Measurements from ENCODE around the gene ZNF526.
"Not testable (repeated sequence)": the region's sequence is repeated elsewhere in the genome, so short reads cannot be mapped to it uniquely, and the experiment has no call there.

The ZNF526 gene

DNA sequence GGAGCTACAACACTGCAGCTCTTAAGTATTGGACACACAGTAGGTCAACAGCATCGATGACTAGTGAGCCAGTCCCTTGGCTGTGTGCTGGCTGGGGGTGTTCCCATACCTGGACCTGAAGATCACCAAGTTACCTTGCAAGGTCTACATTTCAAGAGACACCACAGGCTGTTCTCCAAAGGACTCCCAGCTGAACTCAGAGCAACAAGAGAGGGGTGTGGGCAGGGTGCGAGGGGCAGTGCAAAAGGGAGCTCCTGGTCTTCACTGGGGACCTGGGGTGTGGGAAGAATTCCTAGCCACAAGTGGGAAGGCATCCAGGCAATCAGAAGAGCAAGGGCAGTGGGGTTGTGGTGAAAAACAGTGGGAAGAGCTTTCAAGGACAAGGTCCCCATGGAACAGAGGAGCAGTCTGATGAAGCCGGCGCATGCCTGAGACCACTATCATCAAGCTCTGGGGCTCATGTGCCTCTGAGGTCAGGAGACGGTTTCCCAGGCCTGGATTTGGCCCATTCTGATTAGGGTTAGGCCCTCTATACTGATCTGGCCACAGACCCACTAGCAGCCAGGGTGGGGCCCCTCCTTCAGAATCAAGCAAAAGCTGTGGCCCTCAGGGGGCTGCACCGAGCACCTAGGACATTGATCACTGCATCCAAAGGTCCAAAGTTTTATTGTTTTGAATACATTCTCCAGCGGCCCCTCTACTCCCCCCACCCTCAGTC is 27.0 kb downstream of the ZNF526 start:
- no peak for DNase-seq (ENCODE audit: low read depth in 2 of 2)

DNA sequence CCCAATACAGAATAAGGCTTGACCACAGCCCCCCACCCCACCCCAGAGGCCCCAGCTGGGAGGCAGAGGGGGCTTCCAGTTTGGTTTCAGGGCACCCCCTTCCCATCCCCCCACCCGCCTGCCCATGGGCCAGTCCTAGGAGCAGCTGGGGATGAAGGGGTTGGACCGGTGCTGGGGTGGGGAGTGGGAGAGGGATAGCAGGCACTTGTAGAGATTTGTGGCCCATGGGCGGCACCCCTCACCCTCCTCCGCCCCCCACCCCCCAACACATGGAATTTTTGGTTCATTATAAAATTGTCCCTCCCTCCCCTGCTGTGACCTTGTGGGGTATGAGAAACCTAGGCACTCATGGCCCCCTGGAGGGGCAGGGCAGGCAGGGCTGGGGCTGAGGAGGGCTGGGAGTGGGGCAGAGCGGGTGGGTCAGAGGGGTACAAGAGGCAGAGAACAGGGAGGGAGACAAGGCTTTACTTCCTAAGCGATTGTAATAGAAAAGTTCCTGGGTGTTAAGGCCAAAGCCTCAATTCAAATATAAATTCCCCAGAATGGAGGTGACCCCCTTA is 27.6 kb downstream of the ZNF526 start:
- DNase-seq (ENCODE audit: low read depth in 2 of 2), result no peak

DNA sequence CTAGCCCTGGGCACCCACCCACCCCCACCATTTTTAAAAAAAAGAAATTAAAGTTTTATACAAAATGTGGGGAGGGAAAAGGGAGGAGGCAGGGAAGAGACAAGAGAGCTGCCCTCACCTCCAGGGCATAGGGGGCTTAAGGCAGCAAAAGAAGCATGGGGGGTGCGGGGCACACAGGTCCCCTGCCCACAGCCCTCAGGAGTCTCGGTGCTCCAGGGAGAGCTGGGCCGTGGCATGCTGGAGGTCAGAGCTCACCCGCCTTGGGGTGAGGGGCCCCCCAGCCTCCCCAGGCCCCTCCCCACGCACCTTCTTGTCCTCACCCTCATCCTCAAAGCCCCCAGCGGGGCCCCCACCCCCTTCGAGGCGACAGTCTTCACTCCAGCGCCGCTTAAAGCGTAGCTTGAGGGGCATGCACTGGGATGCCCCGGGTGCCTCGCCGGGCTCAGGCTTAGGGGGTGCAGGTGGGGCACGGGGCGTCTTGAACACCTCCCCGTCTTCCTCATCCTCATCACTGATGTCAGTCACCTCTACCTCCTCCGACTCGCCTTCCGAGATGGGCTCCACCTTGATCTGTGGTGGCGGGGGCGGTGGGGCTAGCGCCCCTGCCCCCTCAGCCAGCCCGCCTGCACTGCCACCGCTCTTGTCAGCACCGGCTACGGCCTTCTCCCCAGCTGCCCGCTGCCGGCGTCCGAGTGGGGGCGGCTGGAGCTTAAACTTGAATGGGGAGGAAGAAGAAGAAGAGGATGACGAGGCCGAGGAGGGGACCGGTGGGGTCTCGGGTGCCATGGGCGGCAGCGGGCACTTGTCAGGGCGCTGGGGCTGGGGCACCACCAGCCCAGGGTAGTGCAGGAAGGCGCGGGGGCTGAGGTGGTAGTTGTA is 28.4 kb downstream of the ZNF526 start:
- no peak for DNase-seq (ENCODE audit: low read depth in 2 of 2)

DNA sequence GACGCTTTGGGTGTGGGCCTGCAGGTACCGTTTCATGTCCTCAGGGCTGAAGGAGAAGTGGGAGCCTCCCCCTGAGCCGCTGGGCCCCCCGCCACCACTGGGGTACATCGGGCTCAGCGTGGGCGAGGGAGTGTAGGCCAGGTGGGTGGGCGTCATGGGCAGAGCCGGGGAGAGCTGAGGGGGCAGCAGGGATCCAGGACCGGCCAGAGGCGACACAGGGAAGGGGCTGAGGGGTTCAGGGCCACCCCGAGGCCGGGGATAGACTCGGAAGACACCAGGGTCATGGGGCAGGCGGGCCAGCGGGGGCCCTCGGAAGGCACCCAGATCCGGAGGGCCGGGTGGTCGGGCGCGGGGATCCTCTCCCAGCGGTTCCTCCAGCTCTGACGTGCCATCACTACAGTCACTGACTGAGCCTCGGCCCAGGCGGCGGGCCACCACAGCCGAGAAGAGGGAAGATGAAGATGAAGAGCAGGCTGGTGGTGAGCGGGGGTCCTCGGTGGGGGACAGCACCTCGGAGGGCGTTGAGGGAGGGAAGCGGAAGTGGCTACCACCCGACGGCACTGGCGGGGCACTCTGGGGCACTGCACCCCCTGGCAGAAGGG is 29.1 kb downstream of the ZNF526 start:
- no peak for DNase-seq (ENCODE audit: low read depth in 2 of 2)

DNA sequence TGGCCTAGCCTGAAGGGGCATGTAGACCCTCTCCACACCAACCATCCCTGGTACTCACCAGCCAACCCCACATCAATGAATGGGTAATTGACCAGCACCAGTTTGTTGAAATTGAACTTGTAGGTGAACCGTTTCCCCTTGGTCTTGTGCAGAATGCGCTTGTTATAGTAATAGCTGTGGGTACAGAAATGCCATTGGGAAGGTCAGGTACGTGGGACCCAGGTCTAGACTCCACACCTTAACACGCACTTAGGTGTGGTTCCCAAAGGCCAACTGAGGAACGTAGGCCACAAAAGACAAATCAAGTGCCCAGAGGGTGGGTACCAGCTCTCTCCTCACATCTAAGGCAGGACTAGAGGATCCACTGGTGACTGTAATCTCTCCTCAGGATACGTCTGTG is 29.7 kb downstream of the ZNF526 start:
- DNase-seq (ENCODE audit: low read depth in 2 of 2), result no peak

DNA sequence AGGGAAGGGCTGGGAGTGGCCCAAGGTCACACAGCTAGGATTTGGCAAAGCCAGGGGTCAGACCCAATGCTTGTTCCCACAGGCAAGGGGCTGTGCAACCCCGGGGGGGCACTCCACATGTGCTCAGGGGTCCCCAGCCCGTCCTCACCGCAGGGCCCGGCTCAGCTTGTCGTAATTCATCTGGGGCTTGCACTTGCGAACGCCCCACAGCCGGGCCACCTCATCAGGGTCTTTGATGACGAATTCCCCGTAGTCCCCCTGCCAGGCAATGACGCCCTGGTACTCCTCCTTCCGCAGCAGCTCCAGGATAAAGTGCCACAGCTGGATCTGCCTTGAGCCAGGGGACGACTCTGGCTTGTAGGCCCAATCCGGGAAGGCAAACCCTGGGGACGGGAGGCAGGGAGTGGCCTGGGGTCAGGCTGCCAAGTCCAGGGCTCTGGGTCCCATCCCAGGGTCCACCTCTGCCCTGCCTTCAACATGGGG is 30.1 kb downstream of the ZNF526 start:
- DNase-seq (ENCODE audit: low read depth in 2 of 2), result no peak

DNA sequence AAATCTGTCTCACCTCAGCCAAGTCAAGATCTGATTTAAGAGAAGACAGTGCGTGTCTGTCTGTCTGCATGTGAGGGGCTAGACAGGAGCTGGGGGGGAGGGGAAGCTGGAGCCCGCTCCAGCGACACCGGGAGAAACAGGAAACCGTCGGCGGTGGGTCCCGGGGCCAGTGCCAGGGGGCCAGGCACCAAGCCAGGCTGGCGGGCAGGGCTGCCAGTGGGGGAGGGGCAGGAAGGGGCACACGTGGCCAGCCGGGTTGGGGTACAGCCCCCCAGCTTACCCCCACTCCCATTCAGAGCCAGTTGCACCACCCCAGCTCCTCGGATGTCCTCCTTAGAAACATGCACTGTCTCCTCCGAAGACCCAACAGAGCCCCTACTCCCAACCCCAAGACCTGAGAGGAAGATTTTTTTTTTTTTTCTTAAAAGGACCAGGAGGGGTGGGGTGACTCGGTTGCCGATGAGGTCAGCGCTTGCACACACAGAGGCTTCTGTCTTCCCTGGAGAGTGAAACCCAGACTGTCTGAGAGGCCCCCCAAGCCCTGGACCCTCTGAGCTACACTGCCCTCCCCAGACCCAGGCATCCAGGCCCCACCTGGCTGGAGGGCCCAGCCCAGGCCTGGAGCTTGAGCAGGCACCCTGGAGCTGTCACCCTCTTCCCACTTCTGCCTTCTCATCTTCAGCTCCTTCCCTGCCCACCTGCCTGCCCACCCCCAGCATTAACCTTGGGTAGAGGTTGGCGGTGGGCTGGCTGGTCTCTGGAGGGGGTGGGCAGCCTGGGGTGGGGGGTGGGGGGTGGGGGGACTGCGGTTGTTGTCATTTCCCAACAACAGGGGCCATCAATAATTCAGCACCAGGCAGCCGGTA is 30.8 kb downstream of the ZNF526 start:
- DNase-seq (ENCODE audit: low read depth in 2 of 2), result no peak

DNA sequence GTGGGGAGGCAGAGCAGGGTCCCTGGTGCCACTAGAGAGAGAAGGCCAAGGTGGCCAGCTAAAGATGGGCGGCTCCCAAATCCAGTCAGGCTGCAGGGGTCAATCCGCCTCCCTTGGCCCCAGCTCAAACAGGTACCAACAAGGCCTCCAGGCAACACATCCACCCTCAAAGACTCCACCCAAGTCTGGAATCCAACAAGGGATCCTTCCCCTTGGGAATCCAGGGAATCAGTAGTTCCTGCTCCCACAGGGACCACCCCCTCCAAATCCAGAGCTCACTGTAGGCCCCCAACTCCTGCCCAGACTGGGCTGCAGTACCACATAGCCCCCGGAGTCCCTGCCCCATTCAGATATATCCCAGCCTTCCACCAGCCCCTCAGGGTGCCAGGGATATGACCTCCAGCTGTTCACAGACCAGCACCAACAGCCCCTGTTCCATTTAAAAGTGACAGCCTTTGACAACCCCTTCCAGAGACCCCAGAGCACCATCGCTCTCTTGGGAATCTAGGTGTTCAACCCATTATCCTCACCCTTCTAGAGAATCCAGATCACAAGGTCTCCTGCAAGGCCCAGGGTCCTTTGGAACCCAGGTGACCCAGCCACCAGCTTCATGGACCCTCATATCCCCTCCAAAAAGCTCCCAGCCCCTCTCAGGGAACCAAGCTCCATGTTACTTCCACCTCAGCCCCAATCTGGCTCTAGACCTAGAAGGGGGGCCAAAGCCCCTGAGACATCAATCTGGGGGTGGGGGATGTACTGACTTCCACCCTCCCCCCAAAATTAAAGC is 31.7 kb downstream of the ZNF526 start:
- no peak for DNase-seq (ENCODE audit: low read depth in 2 of 2)

DNA sequence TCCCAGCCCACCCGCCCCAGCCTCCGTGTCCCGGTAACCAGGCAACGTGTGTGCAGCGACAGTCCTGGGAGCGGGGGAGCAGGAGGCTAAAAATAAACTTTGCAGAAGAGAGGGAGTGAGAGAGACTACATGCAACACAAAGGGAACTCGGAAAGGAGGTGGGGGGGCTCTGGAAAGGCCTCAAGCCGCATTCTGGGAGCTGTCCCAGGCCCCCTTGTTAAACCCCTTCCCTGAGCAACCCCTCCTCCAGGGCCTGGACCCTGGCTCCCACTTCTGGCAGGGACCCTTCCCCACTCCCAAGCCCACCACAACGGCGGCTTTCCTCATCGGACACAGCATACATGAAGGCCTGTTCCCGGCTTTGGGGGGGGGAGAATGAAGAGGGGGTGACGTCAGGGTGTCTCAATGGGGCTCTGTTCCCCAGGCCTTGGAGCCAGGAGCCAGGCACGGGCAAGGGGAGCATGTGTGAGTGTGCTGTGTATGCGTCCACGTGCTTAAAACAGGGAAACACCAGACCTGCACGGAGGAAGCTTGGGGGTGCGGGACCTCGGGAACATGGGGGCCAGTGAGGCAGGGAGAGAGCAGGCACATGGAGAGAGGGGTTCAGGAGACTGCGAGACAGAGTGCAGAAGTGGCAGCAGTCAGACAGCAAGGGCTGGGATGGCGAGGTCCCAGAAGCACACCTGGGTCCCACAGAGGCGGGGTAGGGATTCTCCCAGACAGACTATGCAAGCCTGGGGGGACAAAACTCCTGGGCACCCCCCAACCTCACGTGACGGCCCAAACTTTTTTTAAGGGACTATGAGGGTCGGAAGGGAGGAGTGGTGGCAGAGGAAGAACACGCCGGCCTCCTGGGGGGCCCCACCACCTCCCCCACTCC is 32.5 kb downstream of the ZNF526 start:
- no peak for DNase-seq (ENCODE audit: low read depth in 2 of 2)

DNA sequence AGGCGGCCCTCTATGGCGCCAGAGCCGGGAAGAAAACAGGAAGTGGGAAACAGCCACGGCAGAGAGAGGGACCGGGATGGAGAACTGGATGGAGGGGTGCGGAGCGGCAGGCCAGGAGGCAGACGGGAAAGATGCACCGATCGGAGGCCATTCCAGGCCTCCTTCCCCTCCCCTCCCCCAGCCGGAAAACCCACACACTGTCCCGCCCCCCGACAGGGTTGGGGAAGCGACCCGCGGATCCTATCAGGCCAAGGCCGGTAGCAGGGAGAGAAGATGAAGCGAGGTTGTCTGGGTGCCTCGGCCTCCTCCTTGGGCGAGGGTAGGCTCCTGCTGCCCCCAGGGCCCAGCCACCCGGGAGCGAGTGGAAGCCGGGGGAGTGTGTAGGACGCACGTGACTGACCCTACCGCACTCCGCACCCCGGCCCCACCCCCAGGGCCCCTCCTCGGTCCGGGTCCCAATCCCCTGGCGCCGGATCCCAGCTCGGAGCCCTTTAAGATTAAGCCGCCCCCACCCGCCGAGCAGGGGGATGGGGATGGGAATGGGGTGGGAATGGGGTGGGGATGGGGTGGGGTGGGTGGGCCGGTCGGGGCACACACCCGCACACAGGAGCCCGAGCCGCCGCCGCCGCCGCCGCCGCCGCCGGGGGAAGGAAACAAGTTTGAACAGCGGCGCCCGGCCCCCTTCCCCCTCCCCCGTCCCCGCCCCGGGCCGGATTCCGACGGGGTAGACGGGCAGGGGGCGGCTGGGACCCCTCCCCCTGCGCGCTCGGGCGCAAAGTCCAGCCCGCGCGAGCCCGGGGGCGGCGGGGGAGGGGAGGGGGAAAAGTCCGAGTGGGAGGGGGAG is 33.4 kb downstream of the ZNF526 start:
- DNase-seq (ENCODE audit: low read depth in 2 of 2), result peak in 1 of 2 donors; percentile 55

DNA sequence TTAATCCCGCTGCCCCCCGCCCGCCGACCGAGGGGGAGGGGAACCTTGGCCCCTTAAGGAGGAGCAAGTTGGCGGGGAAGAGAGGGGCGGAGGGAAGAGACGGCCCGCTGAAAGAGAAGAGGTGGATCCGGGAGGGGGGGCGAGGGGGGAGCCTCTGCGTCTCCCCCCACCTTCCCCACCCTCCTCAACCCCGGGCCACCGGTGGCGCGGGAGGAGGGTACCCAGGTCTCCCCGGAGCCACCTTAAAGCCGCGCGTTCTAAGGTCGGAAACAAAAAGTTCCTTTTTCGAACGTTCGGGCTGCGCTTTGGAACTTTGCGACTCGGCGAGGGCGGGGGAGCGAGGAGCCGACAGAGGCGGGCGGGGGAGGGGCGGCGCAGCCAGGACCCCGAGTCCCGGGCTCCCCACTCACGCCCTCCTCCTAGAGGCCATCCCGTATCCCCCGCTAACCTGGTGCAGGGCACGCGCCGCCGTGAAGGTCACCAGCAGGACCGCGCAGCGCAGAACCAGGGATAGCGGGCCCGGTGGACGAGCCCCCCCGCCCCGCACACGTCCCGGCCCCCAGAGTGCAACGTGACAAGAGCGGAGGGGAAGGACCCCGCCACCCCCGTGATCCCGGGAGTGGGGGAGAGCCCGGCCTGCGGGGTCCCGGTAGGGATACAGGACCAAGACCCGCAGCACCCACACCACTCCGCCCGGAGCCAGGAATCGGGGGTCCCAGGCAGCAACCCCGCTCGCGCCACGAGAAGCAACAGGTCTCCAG is 34.2 kb downstream of the ZNF526 start:
- DNase-seq (ENCODE audit: low read depth in 2 of 2), result peak; percentile 56 to 77

DNA sequence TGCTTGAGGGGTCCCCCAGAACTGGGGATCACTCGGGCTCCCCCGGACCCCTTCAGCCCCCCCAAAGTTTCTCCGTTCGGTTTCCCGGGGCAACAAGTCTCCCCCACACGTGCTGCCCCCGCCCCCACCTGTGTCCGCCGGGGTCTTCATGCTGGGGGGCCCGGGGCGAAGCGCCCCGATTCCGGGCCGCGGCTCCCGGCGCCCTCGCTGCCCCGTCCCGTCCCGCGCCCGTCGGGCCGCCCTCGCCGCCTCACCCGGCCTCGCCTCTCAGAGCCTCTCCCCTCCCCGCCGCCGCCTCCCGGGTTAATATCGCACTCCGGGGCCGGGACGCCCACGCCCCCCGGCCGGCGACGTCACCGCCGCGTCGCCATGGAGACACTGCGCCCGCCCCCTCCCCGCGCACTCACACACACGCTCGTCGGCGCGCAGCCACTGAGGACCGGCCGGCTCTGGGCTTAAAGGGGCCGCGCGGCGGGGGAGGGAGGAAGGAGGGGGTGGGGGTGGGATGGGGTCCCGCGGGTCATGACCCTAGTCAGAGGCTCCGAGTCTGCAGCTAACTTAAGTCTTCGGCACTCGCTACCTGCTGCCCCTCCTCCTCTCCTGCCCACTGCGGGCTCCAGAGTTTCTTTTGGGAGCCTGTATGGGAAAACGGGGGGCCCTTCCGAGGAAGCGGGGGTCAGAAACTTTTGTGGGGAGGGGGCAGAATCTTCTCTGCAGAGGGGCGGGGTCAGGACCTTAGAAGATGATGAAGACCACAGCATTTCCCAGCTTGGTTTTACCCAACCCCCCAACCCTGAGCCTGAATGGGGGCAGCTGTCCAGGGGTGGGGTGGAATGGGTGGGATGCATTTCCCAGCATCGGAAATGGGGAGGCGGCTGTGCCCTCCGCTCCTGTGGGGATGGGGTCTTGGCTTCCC is 35.0 kb downstream of the ZNF526 start, which contains the start of gene ERF:
TSS of gene ERF (minus strand) at position 279 of the 916 bp plus-strand sequence. CDS start at position 150, 129 bp downstream.
- DNase-seq (ENCODE audit: low read depth in 2 of 2), result peak; percentile 81 to 90

DNA sequence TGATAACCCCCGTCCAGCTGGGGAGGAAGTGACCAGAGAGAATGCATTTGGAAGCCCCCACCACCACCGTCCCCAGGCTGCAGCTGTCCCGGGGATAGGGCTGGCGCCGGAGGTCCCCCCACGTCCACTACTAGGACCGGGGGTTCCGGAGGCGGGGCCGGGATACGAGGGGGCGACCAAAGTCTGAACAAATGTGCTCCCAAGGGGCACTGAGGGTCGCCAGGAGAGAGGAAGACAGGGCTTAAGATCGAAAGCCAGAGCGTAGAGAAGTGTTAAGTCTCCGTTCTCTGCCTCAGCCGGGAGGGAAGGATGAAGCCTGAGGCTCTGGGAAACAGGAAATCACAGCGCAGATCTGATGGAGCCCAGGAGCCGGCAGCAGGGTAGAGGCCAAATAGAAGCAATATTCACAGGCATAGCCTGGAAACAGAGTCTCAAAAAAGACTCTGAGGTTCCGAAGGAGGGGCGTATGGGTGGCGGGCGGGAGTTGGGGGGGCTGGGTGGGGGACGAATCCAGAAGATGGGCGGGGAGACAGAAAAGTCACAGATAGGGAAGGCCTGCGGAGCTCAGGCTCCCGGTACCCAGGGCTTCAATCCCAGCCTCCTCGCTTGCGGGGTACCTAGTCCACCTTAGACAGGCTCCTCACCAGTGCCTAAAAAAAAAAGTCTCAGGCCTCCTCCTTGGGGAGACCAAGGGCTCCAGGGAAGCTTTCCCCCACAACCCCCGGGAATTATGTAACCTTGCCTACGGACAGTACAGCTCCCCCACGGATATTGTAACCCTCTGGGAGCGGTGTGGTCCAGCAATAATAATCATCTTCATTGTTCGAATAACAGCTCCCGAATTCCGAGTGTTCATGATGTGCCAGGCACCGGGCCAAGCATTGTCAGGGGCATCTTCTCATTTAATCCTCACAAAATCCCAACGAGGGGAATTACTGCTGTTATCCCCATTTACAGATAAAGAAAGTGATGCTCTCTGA is 35.9 kb downstream of the ZNF526 start:
- no peak for DNase-seq (ENCODE audit: low read depth in 2 of 2)

DNA sequence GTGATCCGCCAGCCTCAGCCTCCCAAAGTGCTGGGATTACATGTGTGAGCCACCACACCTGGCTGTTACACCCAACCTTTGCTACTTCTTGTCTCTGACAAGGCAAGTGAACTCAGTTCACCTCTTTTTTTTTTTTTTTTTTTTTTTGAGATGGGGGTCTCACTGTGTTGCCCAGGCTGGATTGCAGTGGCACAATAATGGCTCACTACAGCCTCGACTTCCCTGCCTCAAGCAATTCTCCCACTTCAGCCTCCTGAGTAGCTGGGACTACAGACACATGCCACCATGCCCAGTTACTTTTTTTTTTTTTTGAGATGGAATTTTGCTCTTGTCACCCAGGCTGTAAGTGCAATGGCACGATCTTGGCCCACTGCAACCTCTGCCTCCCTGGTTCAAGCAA is 37.7 kb downstream of the ZNF526 start:
- DNase-seq (ENCODE audit: low read depth in 2 of 2), result not testable (repeated sequence)

DNA sequence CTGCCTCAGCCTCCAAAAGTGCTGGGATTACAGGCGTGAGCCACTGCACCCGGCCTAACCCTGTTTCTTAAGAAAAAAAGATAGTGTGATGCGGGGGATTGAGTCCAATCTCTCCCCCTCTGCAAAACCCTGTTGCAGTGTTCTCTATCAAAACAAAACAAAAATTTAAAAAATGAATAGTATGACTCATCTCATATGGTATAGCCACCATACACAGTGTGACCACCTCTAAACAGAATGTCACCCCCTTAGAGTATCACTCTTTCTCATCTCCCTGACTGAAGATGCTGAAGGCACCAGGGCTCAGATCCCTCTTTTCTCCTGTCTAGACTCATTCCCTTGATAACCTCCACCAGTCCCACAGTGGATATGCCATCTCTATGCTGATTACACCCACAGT is 41.7 kb downstream of the ZNF526 start:
- DNase-seq (ENCODE audit: low read depth in 2 of 2), result no peak
